ENCODE measurements around the gene PPP1R9B.
A peak's percentile ranks its signal among the peaks of the same experiment; 100 is the strongest.

PPP1R9B gene

DNA sequence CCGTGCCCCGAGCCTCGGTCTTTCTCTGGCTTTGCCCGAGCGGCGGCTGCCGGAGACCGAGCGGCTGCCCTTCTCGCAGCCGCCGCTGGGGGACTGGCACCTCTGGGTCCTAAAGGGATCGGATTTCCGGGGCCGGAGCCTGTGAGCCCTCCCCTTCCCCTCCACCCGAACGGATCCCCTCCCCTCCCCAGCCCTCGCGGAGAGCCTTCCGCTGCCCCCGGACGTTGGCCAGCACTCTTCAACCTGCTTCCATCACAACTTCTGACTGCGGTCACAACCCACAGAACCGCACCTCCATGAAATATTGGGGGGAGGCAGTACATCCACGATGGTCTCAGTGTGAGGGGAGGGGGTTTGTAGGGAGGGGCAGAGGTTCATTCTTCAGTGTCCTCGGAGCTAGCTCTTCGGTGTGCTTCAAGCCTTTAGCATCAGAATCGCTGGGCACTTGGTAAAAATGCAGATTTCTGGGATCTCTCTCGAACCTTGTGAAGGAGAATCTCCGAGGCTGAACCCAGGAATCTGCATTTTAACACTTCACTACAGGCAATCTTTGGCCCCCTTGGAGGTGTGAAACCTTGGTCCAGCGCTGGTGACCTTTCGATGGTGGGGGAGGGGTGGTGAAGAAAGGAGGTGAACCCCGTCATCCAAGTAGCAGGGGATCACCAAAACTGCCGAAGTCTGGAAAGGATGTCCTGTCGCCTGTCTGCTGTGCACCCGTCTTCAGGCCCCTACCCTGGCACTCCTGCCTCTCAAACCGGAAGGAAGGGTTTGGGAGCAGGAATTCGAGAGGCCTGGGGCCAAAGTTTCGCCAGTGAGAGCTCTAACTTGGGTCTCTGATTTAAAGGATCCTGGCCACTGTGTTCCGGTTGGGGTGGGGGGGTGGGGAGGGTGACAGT, 812 bp upstream of the PPP1R9B start:
- peak overlapping the region; percentile 98 for H3K27ac ChIP-seq (ENCODE audit: low read length)
- H2AFZ ChIP-seq (ENCODE audit: low read depth, low read length), result no peak overlapping the region
- TF ChIP-seq CTCF (IDR thresholded peaks at IDR 0.05; ENCODE audit: low read depth, low read length) (peak; percentile 21; the same call in 1 of the 2 replicates), EZH2phosphoT487 (IDR thresholded peaks at IDR 0.05; ENCODE audit: low read depth) (no peak)
- peaks cover 9% of the 10 kb centered on the region for H4K20me1 ChIP-seq (ENCODE audit: insufficient read depth, low read length)
- H3K27me3 ChIP-seq (ENCODE audit: low read depth, low read length), result no peaks in the 10 kb centered on the region
- H3K4me1 ChIP-seq (ENCODE audit: low read length), result peaks cover 44% of the 10 kb centered on the region
- H3K9ac ChIP-seq (ENCODE audit: low read length), result peak overlapping the region; percentile 100
- H3K79me2 ChIP-seq (ENCODE audit: low read length), result peaks cover 62% of the 10 kb centered on the region
- H3K36me3 ChIP-seq (replicated peaks; ENCODE audit: low read depth, low read length), result peaks cover 35% of the 10 kb centered on the region
- H3K9me3 ChIP-seq (ENCODE audit: insufficient read depth, low read length), result no peaks in the 10 kb centered on the region
- peak overlapping the region; percentile 99 for H3K4me2 ChIP-seq (ENCODE audit: low read length)
- peak overlapping the region; percentile 93 for H3K4me3 ChIP-seq (ENCODE audit: low read length)

GRCh38 chr17:50149417-50150353, 792 bp downstream of the PPP1R9B start:
- H3K4me1 ChIP-seq (ENCODE audit: low read length), result peaks cover 47% of the 10 kb centered on the region
- no peaks in the 10 kb centered on the region for H3K9me3 ChIP-seq (ENCODE audit: insufficient read depth, low read length)
- H3K27ac ChIP-seq (ENCODE audit: low read length), result peak overlapping the region; percentile 98
- H2AFZ ChIP-seq (ENCODE audit: low read depth, low read length), result no peak overlapping the region
- no peaks in the 10 kb centered on the region for H3K27me3 ChIP-seq (ENCODE audit: low read depth, low read length)
- TF ChIP-seq CTCF (IDR thresholded peaks at IDR 0.05; ENCODE audit: low read depth, low read length), result no peak
- no peak for TF ChIP-seq EZH2phosphoT487 (IDR thresholded peaks at IDR 0.05; ENCODE audit: low read depth)
- H3K79me2 ChIP-seq (ENCODE audit: low read length), result peaks cover 78% of the 10 kb centered on the region
- peaks cover 51% of the 10 kb centered on the region for H3K36me3 ChIP-seq (replicated peaks; ENCODE audit: low read depth, low read length)
- H3K4me2 ChIP-seq (ENCODE audit: low read length), result peak overlapping the region; percentile 69
- H4K20me1 ChIP-seq (ENCODE audit: insufficient read depth, low read length), result peaks cover 25% of the 10 kb centered on the region
- H3K4me3 ChIP-seq (ENCODE audit: low read length), result peak overlapping the region; percentile 93
- peak overlapping the region; percentile 100 for H3K9ac ChIP-seq (ENCODE audit: low read length)

GRCh38 chr17:50149091-50149416, 1.4 kb downstream of the PPP1R9B start:
- Histone ChIP-seq H4K20me1 (ENCODE audit: insufficient read depth, low read length) (peaks cover 31% of the 10 kb centered on the region), H3K36me3 (replicated peaks; ENCODE audit: low read depth, low read length) (peaks cover 57% of the 10 kb centered on the region), H2AFZ (ENCODE audit: low read depth, low read length) (no peak overlapping the region), H3K79me2 (ENCODE audit: low read length) (peaks cover 85% of the 10 kb centered on the region), H3K4me3 (ENCODE audit: low read length) (peak overlapping the region; percentile 93), H3K4me1 (ENCODE audit: low read length) (peaks cover 47% of the 10 kb centered on the region), H3K27ac (ENCODE audit: low read length) (peak overlapping the region; percentile 98), H3K27me3 (ENCODE audit: low read depth, low read length) (no peaks in the 10 kb centered on the region), H3K4me2 (ENCODE audit: low read length) (peak overlapping the region; percentile 69), H3K9ac (ENCODE audit: low read length) (peak overlapping the region; percentile 100), H3K9me3 (ENCODE audit: insufficient read depth, low read length) (no peaks in the 10 kb centered on the region)
- no peak for TF ChIP-seq CTCF (IDR thresholded peaks at IDR 0.05; ENCODE audit: low read depth, low read length)
- TF ChIP-seq EZH2phosphoT487 (IDR thresholded peaks at IDR 0.05; ENCODE audit: low read depth), result no peak

Data from OCI-LY3 (cell line).